ENCODE measurements around the gene FBLIM1.

DNA sequence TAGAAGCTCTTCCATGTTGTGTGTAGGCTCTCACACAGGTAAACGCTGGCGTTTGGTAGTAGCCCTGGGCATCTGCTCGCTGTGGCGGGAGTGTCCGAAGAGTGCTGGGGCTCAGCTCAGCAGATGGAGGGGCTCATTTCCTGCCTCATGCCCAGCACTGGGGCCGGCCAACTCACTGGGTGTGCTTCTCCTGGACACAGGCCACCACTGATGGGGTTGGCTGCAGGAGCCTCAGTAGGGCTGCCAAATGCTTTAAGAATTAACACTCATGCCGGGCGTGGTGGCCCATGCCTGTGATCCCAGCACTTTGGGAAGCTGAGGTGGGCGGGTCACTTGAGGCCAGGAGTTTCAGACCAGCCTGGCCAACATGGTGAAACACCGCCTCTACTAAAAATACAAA lies 28.0 kb downstream of the FBLIM1 start:
- TF ChIP-seq, protein P1, sequence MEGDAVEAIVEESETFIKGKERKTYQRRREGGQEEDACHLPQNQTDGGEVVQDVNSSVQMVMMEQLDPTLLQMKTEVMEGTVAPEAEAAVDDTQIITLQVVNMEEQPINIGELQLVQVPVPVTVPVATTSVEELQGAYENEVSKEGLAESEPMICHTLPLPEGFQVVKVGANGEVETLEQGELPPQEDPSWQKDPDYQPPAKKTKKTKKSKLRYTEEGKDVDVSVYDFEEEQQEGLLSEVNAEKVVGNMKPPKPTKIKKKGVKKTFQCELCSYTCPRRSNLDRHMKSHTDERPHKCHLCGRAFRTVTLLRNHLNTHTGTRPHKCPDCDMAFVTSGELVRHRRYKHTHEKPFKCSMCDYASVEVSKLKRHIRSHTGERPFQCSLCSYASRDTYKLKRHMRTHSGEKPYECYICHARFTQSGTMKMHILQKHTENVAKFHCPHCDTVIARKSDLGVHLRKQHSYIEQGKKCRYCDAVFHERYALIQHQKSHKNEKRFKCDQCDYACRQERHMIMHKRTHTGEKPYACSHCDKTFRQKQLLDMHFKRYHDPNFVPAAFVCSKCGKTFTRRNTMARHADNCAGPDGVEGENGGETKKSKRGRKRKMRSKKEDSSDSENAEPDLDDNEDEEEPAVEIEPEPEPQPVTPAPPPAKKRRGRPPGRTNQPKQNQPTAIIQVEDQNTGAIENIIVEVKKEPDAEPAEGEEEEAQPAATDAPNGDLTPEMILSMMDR (IDR thresholded peaks at IDR 0.05): no peak
- TF ChIP-seq POLR2A (IDR thresholded peaks at IDR 0.05): no peak

Data from testis (tissue), 2 donors.